ENCODE results near the gene MASP1. TPM values are rescaled to one million over a fixed set of nuclear protein-coding genes. Genes with fewer than 3 reads are reported as not detected.

The MASP1 gene
- total and polyA plus RNA-seq, 8 donors: 0.06 to 1.3 (median 0.35) TPM

- FAIRE-seq: no peak
- H3K4me1 ChIP-seq: no peaks in the 10 kb centered on the region
- DNase-seq: no peak
- H3K27me3 ChIP-seq: no peaks in the 10 kb centered on the region
- intact Hi-C loops (cut with DNase I): no loop called here
- H3K9me3 ChIP-seq: no peaks in the 10 kb centered on the region
- WGBS, 2 donors: 78 to 82% methylated on average over 7 of the region's 7 CpGs
- no peak overlapping the region for H3K4me3 ChIP-seq
- ATAC-seq: no peak
- no peak overlapping the region for H3K27ac ChIP-seq
- H3K36me3 ChIP-seq: no peaks in the 10 kb centered on the region
- TF ChIP-seq CTCF (IDR thresholded peaks at IDR 0.05): no peak
Observed at GRCh38 chr3:187196573-187197334, 94.8 kb downstream of the MASP1 start.

GRCh38 chr3:187193181-187193580, 98.4 kb downstream of the MASP1 start:
- Histone ChIP-seq H3K4me3 (no peak overlapping the region), H3K27ac (no peak overlapping the region), H3K36me3 (no peaks in the 10 kb centered on the region), H3K27me3 (no peaks in the 10 kb centered on the region), H3K4me1 (no peaks in the 10 kb centered on the region), H3K9me3 (no peaks in the 10 kb centered on the region)
- DNase-seq: no peak
- ATAC-seq: no peak
- intact Hi-C loops (cut with DNase I): no loop called here
- no peak for FAIRE-seq
- no peak for TF ChIP-seq CTCF (IDR thresholded peaks at IDR 0.05)

- TF ChIP-seq CTCF (IDR thresholded peaks at IDR 0.05): no peak
- no peak for DNase-seq
- H3K4me3 ChIP-seq: no peak overlapping the region
- ATAC-seq: no peak
- H3K4me1 ChIP-seq: no peaks in the 10 kb centered on the region
- intact Hi-C loops (cut with DNase I): no loop called here
- no peak overlapping the region for H3K27ac ChIP-seq
- WGBS, 2 donors: 57% methylated on average over 1 of the region's 1 CpG
- no peaks in the 10 kb centered on the region for H3K9me3 ChIP-seq
- no peaks in the 10 kb centered on the region for H3K27me3 ChIP-seq
- no peaks in the 10 kb centered on the region for H3K36me3 ChIP-seq
- no peak for FAIRE-seq
Observed at GRCh38 chr3:187191271-187191670, 100.3 kb downstream of the MASP1 start.

- Histone ChIP-seq H3K27me3 (no peaks in the 10 kb centered on the region), H3K4me3 (no peak overlapping the region), H3K36me3 (no peaks in the 10 kb centered on the region), H3K27ac (no peak overlapping the region), H3K4me1 (no peaks in the 10 kb centered on the region), H3K9me3 (no peaks in the 10 kb centered on the region)
- DNase-seq (no peak), ATAC-seq (no peak), FAIRE-seq (no peak)
- WGBS, 2 donors: 33% methylated on average over 2 of the region's 2 CpGs
- no peak for TF ChIP-seq CTCF (IDR thresholded peaks at IDR 0.05)
- intact Hi-C loops (cut with DNase I): no loop called here
Observed at GRCh38 chr3:187188931-187189330, 102.6 kb downstream of the MASP1 start.

- peak in 1 of 6 donors; percentile 29 for DNase-seq
- H3K9me3 ChIP-seq: no peaks in the 10 kb centered on the region
- no peak for TF ChIP-seq CTCF (IDR thresholded peaks at IDR 0.05)
- no peaks in the 10 kb centered on the region for H3K4me1 ChIP-seq
- WGBS, 2 donors: 43 to 51% methylated on average over 5 of the region's 5 CpGs
- no peak for FAIRE-seq
- H3K4me3 ChIP-seq: no peak overlapping the region
- no peak overlapping the region for H3K27ac ChIP-seq
- H3K27me3 ChIP-seq: no peaks in the 10 kb centered on the region
- no peaks in the 10 kb centered on the region for H3K36me3 ChIP-seq
- peak; percentile 64 to 85 (median 74) for ATAC-seq
- intact Hi-C loops (cut with DNase I): no loop called here
Observed at GRCh38 chr3:187186801-187187421, 104.6 kb downstream of the MASP1 start.

All from pancreas (tissue), 10 donors.